Large intestine (tissue), 3 donors: Measurements from ENCODE around the gene IL4R. TPM values are rescaled to one million over a fixed set of nuclear protein-coding genes. Genes with fewer than 3 reads are reported as not detected.

Experiments used
- DNase-seq, 2 donors: peaks; one replicate each; pipeline versions ENCODE4 v3.0.0 to v3.0.0-alpha.2; 2013
- H3K27ac ChIP-seq: one replicate; pipeline ENCODE4 v1.5.1; 2013; ENCODE audit warnings: low read length
- H3K27me3 ChIP-seq: 2 replicates; pipeline ENCODE4 v1.6.1; 2013; ENCODE audit warnings: low read length; ENCODE audit not compliant: control insufficient read depth, insufficient read depth
- H3K36me3 ChIP-seq: 2 replicates; pipeline ENCODE4 v1.6.1; 2013; ENCODE audit warnings: low read length; ENCODE audit not compliant: control insufficient read depth, insufficient read depth
- H3K4me1 ChIP-seq: one replicate; pipeline ENCODE4 v1.6.1; 2013; ENCODE audit warnings: low read length; ENCODE audit not compliant: control insufficient read depth, insufficient read depth
- H3K4me3 ChIP-seq: one replicate; pipeline ENCODE4 v1.5.1; 2013; ENCODE audit warnings: low read length
- H3K9me3 ChIP-seq: one replicate; pipeline ENCODE4 v1.6.1; 2013; ENCODE audit warnings: mild to moderate bottlenecking, low read depth, low read length, moderate library complexity; ENCODE audit not compliant: control insufficient read depth
- WGBS: methylation state at CpG from one replicate; pipeline ENCODE4 v1.1.5; 2013; ENCODE audit warnings: low lambda C conversion rate; ENCODE audit not compliant: insufficient coverage; 5-methylcytosine and 5-hydroxymethylcytosine counted together
- polyA plus RNA-seq: library from polyadenylated mRNA; unstranded; fragments of 120-200 nt; gene quantifications from one replicate; pipeline ENCODE4 v1.2.1, GENCODE V29; 2013

The IL4R gene
- polyA plus RNA-seq, 1 donor, result 50.6 TPM

DNA sequence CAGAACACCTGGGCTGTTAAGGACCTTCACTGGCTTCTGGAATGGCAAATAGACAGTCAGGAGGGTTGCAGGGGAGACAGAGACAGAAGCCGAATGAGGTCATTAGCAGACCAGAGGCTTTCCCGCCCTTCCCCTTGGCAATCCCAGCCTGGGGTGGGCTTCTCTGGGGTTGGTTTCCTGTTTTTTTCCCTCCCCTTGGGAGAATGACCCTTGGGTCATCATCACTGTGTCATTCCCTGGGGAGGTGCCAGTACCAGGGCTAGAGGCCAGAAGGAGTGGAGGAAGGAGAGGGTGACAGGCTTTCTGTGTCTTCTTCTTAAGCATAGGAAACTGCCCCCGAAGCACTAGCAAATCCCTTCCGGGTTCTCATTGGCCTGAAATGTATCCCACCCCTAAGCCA is 45.3 kb downstream of the IL4R start:
- Histone ChIP-seq H3K27me3 (no peaks in the 10 kb centered on the region), H3K27ac (no peak overlapping the region), H3K4me1 (peaks cover 5% of the 10 kb centered on the region), H3K36me3 (peaks cover 71% of the 10 kb centered on the region), H3K4me3 (no peak overlapping the region), H3K9me3 (no peaks in the 10 kb centered on the region)
- no CpG with 5 or more reads among the region's 4 CpGs for WGBS
- no peak for DNase-seq

DNA sequence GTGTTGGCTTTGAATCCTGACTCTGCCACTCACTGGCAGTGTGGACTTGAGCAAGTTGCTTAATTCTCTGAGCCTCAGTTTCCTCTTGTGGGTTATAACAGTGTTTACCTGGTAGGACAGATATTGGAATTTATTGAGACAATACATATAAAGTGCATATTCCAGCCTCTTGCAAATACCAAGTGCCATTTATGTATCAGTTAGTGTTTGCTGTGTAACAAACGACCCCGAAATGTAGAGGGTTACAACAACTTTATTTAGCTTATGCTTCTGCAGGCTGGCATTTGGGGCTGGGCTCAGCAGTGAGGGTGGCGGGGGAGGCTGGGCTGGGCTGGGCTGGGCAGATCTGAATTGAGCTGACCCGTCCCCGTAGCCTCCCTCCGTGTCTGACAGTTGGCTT is 45.8 kb downstream of the IL4R start:
- no peak for DNase-seq
- peaks cover 66% of the 10 kb centered on the region for H3K36me3 ChIP-seq
- H3K4me3 ChIP-seq, result no peak overlapping the region
- no peaks in the 10 kb centered on the region for H3K9me3 ChIP-seq
- 0% methylated on average over 1 of the region's 6 CpGs for WGBS
- peaks cover 9% of the 10 kb centered on the region for H3K4me1 ChIP-seq
- no peaks in the 10 kb centered on the region for H3K27me3 ChIP-seq
- no peak overlapping the region for H3K27ac ChIP-seq

DNA sequence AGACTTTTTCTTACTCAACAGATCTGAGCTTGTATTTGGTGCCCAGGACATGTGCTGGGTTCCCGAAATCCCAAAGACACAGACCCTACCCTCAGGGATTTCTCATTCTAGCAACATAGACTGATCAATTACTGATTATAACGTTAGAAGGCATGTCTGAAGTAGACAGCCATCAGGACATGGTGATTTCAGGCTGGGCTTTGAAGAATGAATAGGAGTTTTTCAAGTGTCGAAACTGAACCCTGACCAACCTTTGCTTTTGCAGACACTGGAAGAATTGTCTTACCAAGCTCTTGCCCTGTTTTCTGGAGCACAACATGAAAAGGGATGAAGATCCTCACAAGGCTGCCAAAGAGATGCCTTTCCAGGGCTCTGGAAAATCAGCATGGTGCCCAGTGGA is 48.2 kb downstream of the IL4R start:
- Histone ChIP-seq H3K4me1 (peaks cover 19% of the 10 kb centered on the region), H3K27ac (no peak overlapping the region), H3K9me3 (no peaks in the 10 kb centered on the region), H3K27me3 (no peaks in the 10 kb centered on the region), H3K4me3 (no peak overlapping the region), H3K36me3 (peaks cover 48% of the 10 kb centered on the region)
- no peak for DNase-seq
- no CpG with 5 or more reads among the region's 3 CpGs for WGBS

DNA sequence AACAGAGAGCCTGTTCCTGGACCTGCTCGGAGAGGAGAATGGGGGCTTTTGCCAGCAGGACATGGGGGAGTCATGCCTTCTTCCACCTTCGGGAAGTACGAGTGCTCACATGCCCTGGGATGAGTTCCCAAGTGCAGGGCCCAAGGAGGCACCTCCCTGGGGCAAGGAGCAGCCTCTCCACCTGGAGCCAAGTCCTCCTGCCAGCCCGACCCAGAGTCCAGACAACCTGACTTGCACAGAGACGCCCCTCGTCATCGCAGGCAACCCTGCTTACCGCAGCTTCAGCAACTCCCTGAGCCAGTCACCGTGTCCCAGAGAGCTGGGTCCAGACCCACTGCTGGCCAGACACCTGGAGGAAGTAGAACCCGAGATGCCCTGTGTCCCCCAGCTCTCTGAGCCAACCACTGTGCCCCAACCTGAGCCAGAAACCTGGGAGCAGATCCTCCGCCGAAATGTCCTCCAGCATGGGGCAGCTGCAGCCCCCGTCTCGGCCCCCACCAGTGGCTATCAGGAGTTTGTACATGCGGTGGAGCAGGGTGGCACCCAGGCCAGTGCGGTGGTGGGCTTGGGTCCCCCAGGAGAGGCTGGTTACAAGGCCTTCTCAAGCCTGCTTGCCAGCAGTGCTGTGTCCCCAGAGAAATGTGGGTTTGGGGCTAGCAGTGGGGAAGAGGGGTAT is 48.9 kb downstream of the IL4R start:
- peaks cover 19% of the 10 kb centered on the region for H3K4me1 ChIP-seq
- H3K9me3 ChIP-seq, result no peaks in the 10 kb centered on the region
- no peak for DNase-seq
- H3K36me3 ChIP-seq, result peaks cover 46% of the 10 kb centered on the region
- no peak overlapping the region for H3K27ac ChIP-seq
- WGBS, result no CpG with 5 or more reads among the region's 16 CpGs
- H3K4me3 ChIP-seq, result no peak overlapping the region
- no peaks in the 10 kb centered on the region for H3K27me3 ChIP-seq

DNA sequence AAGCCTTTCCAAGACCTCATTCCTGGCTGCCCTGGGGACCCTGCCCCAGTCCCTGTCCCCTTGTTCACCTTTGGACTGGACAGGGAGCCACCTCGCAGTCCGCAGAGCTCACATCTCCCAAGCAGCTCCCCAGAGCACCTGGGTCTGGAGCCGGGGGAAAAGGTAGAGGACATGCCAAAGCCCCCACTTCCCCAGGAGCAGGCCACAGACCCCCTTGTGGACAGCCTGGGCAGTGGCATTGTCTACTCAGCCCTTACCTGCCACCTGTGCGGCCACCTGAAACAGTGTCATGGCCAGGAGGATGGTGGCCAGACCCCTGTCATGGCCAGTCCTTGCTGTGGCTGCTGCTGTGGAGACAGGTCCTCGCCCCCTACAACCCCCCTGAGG is 49.5 kb downstream of the IL4R start:
- H3K27ac ChIP-seq, result no peak overlapping the region
- no peak overlapping the region for H3K4me3 ChIP-seq
- H3K27me3 ChIP-seq, result no peaks in the 10 kb centered on the region
- H3K36me3 ChIP-seq, result peaks cover 43% of the 10 kb centered on the region
- peaks cover 19% of the 10 kb centered on the region for H3K4me1 ChIP-seq
- DNase-seq, result no peak
- WGBS, result no CpG with 5 or more reads among the region's 5 CpGs
- H3K9me3 ChIP-seq, result no peaks in the 10 kb centered on the region

DNA sequence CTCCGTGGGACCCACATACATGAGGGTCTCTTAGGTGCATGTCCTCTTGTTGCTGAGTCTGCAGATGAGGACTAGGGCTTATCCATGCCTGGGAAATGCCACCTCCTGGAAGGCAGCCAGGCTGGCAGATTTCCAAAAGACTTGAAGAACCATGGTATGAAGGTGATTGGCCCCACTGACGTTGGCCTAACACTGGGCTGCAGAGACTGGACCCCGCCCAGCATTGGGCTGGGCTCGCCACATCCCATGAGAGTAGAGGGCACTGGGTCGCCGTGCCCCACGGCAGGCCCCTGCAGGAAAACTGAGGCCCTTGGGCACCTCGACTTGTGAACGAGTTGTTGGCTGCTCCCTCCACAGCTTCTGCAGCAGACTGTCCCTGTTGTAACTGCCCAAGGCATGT is 50.0 kb downstream of the IL4R start:
- WGBS, result no CpG with 5 or more reads among the region's 9 CpGs
- no peak for DNase-seq
- Histone ChIP-seq H3K9me3 (no peaks in the 10 kb centered on the region), H3K27me3 (no peaks in the 10 kb centered on the region), H3K4me1 (peaks cover 19% of the 10 kb centered on the region), H3K27ac (peak overlapping the region; percentile 68), H3K4me3 (no peak overlapping the region), H3K36me3 (peaks cover 38% of the 10 kb centered on the region)

DNA sequence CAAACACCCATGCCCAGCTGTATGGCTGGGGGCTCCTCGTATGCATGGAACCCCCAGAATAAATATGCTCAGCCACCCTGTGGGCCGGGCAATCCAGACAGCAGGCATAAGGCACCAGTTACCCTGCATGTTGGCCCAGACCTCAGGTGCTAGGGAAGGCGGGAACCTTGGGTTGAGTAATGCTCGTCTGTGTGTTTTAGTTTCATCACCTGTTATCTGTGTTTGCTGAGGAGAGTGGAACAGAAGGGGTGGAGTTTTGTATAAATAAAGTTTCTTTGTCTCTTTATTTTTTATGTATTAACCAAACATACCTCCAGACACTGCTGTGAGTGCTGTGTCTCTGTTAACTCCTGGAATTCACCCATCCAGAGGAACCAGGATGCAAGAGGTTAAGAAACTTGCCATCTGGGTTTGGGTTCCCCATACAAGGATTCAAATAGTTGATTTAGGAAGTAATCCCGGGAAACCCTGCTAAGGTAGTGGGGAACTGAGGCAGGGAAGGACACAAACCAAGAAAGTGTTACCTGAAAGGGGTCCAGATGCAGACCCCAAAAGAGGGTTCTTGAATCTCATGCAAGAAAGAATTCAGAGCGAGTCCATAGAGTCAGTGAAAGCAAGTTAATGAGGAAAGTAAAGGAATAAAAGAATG is 50.8 kb downstream of the IL4R start:
- Histone ChIP-seq H3K4me3 (no peak overlapping the region), H3K27me3 (no peaks in the 10 kb centered on the region), H3K36me3 (peaks cover 32% of the 10 kb centered on the region), H3K9me3 (no peaks in the 10 kb centered on the region), H3K4me1 (peaks cover 19% of the 10 kb centered on the region), H3K27ac (peak overlapping the region; percentile 68)
- 100% methylated on average over 1 of the region's 6 CpGs for WGBS
- DNase-seq, result peak; percentile 86 to 89

DNA sequence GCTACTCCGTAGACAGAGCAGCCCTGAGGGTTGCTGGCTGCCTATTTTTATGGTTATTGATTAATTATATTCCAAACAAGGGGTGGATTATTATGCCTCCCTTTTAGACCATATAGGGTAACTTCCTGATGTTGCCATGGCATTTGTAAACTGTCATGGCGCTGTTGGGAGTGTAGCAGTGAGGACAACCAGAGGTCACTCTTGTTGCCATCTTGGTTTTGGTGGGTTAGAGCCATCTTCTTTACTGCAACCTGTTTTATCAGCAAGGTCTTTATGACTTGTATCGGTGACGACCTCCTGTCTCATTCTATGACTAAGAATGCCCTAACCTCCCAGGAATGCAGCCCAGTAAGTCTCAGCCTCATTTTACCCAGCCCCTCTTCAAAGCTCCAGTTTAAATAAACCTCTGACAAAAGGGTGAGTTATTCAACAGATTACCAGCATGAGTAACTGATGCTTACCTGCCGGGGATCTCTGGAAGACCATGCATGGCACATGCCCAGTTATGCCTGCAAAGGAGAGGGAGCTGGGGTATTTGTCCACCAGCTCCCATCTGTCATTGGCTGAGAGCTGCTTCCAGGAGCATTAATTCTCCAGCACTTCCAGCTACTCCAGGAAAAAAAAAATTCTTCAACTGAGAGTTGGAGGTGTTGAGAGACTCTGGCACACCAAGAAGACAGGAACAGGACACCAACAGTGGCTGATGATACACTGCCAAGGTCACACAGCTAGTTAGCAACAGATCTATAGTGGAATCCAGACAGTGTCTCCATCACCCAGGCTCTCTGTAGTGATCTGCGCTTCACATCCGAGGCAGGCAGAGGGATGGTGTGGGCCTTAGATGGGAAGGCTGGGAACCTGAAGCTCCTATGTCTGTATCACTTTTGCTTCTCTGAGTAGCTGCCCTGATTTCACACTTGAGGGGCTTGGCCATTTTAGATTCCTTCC is 51.6 kb downstream of the IL4R start:
- H3K4me3 ChIP-seq, result no peak overlapping the region
- peaks cover 19% of the 10 kb centered on the region for H3K4me1 ChIP-seq
- no peaks in the 10 kb centered on the region for H3K27me3 ChIP-seq
- H3K36me3 ChIP-seq, result peaks cover 28% of the 10 kb centered on the region
- no peaks in the 10 kb centered on the region for H3K9me3 ChIP-seq
- H3K27ac ChIP-seq, result peak overlapping the region; percentile 68
- peak in 1 of 2 donors; percentile 37 for DNase-seq
- 29% methylated on average over 1 of the region's 7 CpGs for WGBS

DNA sequence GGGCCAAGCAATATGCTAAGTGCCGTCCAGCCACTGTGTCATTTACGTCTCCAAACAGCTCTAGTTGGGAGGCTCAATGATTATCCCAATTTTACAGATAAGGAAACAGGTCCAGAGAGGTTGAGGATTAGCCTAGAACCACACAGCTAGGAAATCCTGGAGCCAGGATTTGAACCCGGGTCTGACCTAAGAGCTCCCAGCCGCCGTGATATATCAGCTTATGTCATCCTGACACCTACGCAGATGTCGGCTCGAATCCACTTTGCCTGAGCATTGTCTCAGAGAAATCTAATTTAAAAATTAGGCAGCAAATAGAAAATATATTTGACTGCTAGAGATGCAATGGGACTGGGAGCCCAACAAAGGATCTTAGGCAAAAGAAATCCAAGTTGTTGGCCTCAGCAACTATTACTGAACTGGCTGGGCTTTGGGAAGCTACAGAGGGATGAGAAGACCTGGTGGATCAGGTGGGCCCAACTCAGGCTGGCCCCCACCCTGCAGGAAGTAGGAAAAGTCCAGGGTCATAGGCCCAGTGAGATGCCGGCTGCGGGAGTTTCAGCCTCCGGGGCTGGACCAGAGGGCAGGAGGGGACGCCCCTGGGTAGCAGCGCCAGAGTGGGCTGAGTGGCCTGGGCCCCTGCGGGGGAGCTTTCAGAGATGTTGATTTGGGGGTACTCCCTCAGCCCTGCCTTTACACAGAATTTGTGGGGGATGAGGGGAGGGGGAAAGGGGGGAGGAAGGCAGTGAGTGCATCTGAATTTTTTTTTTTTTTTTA is 53.1 kb downstream of the IL4R start:
- no peak overlapping the region for H3K4me3 ChIP-seq
- H3K9me3 ChIP-seq, result no peaks in the 10 kb centered on the region
- no peaks in the 10 kb centered on the region for H3K27me3 ChIP-seq
- peaks cover 19% of the 10 kb centered on the region for H3K4me1 ChIP-seq
- no peak for DNase-seq
- H3K27ac ChIP-seq, result no peak overlapping the region
- WGBS, result 80% methylated on average over 1 of the region's 14 CpGs
- H3K36me3 ChIP-seq, result peaks cover 20% of the 10 kb centered on the region
